SK-N-SH treated with all-trans-retinoic acid at 6 μM for 48 hours (cell line): ENCODE measurements around the gene NUMB.

Source experiments
- ESRRG ChIP-seq: fragments of 250-450 bp; sonication (Bioruptor Pico); IDR thresholded peaks from 2 replicates; pipeline ENCODE4 v1.6.1; 2021; ENCODE audit warnings: mild to moderate bottlenecking
- GLIS3 ChIP-seq: fragments of 250-450 bp; sonication (Bioruptor Pico); IDR thresholded peaks from 2 replicates; pipeline ENCODE4 v1.5.0; 2020; ENCODE audit warnings: mild to moderate bottlenecking, moderate library complexity
- PPARA ChIP-seq: fragments of 250-450 bp; sonication (Bioruptor Pico); IDR thresholded peaks from 2 replicates; pipeline ENCODE4 v1.5.0; 2020; ENCODE audit warnings: mild to moderate bottlenecking, borderline replicate concordance
- TCF4 ChIP-seq: fragments of 250-450 bp; sonication (Bioruptor Pico); IDR thresholded peaks from 2 replicates; pipeline ENCODE4 v1.8.0; 2021; ENCODE audit warnings: mild to moderate bottlenecking, moderate library complexity, borderline replicate concordance
- ZFP30 ChIP-seq: fragments of 450-650 bp; formaldehyde crosslinking; IDR thresholded peaks from 2 replicates; pipeline ENCODE4 v1.5.0; 2022; ENCODE audit warnings: mild to moderate bottlenecking, moderate library complexity
- ZNF565 ChIP-seq: fragments of 450-650 bp; formaldehyde crosslinking; conservative IDR thresholded peaks from 2 replicates; pipeline ENCODE4 v1.5.0; 2020; ENCODE audit warnings: low read depth, mild to moderate bottlenecking, moderate library complexity
- ZNF8 ChIP-seq: fragments of 450-650 bp; formaldehyde crosslinking; IDR thresholded peaks from 2 replicates; pipeline ENCODE4 v1.5.0; 2020; ENCODE audit warnings: mild to moderate bottlenecking, moderate library complexity
- TF ChIP-seq, protein P1 (sequence below): fragments of 250-450 bp; sonication (Bioruptor Pico); IDR thresholded peaks from 2 replicates; pipeline ENCODE4 v1.5.1; 2020; ENCODE audit warnings: low read depth, mild to moderate bottlenecking, moderate library complexity

GRCh38 chr14:73272393-73272792 is 186.0 kb downstream of the NUMB start:
- TF ChIP-seq GLIS3, result no peak
- no peak for TF ChIP-seq ZNF8 (CRISPR knock-in tag)
- TF ChIP-seq TCF4 (CRISPR knock-in tag), result no peak
- TF ChIP-seq, protein P1, sequence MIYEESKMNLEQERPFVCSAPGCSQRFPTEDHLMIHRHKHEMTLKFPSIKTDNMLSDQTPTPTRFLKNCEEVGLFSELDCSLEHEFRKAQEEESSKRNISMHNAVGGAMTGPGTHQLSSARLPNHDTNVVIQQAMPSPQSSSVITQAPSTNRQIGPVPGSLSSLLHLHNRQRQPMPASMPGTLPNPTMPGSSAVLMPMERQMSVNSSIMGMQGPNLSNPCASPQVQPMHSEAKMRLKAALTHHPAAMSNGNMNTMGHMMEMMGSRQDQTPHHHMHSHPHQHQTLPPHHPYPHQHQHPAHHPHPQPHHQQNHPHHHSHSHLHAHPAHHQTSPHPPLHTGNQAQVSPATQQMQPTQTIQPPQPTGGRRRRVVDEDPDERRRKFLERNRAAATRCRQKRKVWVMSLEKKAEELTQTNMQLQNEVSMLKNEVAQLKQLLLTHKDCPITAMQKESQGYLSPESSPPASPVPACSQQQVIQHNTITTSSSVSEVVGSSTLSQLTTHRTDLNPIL (CRISPR knock-in tag), result no peak
- no peak for TF ChIP-seq PPARA (CRISPR knock-in tag)
- no peak for TF ChIP-seq ZNF565 (CRISPR knock-in tag)
- TF ChIP-seq ESRRG (CRISPR knock-in tag), result no peak
- TF ChIP-seq ZFP30, result no peak
